WI38 (cell line): ENCODE results near the gene FEZ2.

Source experiments
- H3K4me3 ChIP-seq: 2 replicates; pipeline ENCODE4 v1.5.1; 2011; ENCODE audit warnings: low read depth, mild to moderate bottlenecking, control low read depth, low read length
- TF ChIP-seq, protein P1 (sequence below): IDR thresholded peaks from 2 replicates; pipeline ENCODE4 v1.5.1; 2012; ENCODE audit warnings: low read depth, mild to moderate bottlenecking, control low read depth, low read length

The FEZ2 gene

DNA sequence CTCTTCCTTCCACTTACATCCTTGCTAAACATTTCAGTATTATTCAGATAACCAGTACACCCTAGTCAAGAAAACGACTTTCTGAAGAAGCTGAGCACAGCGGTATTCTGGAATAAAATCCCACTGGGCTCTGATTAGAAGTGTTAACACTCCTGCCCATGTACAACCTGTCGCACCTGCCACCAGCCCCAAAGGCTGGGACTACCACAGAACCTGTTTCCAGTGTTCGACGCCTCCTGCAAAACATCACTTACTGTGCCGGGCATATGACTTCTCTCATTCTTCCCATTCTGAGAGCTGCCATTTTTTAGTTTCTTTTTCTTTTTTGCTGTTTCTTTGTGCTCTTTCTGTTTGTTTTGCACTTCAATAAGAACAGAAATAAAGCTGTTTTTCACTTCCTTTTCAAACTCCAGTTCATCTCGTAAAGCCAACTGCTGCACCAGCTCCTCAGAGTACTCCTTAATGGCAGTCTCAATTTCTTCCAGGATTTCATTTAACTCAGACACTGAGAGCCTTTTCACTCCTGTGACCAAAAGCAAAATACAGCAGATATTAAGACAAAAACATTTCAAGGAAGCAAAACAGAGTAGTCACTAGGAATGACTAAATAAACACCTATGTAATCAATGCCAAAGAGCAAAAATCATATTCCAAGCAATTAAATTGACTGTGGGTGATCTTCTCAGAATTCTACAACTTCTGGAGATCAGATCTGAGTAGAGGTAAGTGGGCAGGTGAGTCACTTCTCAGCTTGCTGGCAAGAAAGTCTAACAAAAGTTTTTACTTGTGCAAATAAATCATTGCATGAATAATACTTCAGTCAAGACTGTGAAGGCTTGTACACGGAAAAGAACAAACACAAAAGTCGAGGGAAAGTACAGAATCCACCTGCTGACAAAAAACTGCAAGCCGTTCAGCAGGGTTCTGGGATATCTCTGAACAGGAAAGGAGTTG lies 19.3 kb downstream of the FEZ2 start:
- no peak overlapping the region for H3K4me3 ChIP-seq
- TF ChIP-seq, protein P1, sequence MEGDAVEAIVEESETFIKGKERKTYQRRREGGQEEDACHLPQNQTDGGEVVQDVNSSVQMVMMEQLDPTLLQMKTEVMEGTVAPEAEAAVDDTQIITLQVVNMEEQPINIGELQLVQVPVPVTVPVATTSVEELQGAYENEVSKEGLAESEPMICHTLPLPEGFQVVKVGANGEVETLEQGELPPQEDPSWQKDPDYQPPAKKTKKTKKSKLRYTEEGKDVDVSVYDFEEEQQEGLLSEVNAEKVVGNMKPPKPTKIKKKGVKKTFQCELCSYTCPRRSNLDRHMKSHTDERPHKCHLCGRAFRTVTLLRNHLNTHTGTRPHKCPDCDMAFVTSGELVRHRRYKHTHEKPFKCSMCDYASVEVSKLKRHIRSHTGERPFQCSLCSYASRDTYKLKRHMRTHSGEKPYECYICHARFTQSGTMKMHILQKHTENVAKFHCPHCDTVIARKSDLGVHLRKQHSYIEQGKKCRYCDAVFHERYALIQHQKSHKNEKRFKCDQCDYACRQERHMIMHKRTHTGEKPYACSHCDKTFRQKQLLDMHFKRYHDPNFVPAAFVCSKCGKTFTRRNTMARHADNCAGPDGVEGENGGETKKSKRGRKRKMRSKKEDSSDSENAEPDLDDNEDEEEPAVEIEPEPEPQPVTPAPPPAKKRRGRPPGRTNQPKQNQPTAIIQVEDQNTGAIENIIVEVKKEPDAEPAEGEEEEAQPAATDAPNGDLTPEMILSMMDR, result no peak

DNA sequence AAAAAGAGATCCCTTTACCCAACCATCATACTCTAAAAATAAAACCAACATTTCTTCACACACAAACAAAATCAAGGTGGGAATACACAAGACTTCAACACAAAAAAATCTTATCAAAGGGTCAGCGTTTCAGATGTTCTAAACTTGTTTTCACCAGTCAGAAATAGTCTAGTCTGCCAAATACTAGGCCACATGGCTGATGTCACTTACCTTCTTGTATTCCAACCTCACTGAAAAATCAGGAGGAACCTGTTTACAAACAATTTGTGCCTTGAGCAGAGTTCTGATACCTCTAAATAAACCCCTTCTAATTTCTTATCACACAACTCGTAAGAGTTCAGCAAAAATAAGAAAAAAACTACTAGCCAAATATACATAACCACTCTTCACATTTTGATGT lies 20.1 kb downstream of the FEZ2 start:
- no peak overlapping the region for H3K4me3 ChIP-seq
- TF ChIP-seq, protein P1, result no peak

- H3K4me3 ChIP-seq, result no peak overlapping the region
- TF ChIP-seq, protein P1, result no peak
These were observed 23.4 kb downstream of the FEZ2 start for GRCh38 chr2:36574560-36574959.

- H3K4me3 ChIP-seq, result no peak overlapping the region
- TF ChIP-seq, protein P1, result no peak
These were observed 24.8 kb downstream of the FEZ2 start for GRCh38 chr2:36573165-36573564.

GRCh38 chr2:36572719-36573059 lies 25.3 kb downstream of the FEZ2 start:
- no peak overlapping the region for H3K4me3 ChIP-seq
- TF ChIP-seq, protein P1, result no peak

DNA sequence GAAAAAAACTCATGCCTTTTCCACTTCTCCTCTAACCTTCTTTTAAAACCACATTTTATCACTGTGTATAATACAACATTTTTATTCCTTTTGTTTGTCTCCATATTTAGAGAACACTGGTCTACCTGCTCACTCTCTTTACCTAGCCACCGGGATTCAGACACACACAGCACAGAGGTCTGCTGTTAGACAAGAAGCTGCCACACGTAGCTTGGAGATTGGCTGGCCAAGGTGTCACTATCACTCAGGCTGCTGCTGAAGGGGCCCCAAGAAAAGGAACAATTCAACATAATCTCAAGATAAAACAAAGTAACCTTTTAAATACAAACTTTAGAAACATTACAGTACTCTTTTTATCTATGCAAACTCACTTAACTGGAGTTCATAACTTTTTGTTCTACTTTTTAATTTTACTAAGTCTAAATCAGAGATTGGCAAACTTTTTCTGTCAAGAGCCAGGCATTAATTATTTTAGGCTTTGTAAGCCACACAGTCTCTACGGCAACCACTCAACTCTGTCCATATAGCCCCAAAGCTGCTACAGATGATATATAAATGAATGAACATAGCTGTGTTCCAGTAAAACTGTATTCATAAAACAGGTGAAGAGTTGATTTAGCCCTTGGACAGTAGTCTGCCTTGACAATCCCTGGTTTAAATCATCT lies 25.8 kb downstream of the FEZ2 start:
- no peak overlapping the region for H3K4me3 ChIP-seq
- TF ChIP-seq, protein P1, result no peak

DNA sequence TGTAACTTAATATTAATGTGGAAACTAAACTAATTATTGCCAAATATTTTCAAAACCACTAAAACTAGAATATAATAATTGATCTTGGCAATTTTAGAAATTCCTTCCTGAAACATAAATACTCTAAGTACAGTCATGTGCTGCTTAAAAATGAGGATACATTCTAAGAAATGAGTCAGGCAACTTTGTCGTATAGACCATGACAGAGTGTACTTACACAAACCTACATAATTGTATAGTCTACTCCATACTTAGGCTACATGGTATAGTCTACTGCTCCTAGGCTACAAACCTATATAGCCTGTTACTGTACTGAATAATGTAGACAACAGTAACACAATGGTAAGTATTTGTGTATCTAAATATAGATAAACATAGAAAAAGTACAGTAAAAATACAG lies 27.6 kb downstream of the FEZ2 start:
- TF ChIP-seq, protein P1, result no peak
- H3K4me3 ChIP-seq, result no peak overlapping the region
